Hepatocyte (in vitro differentiated cells): ENCODE measurements around the gene GALNT15.

Experiments
- CTCF ChIP-seq: fragments of 200-600 bp; sonication (generic); IDR thresholded peaks from 2 replicates; pipeline ENCODE4 v1.5.1; 2016; ENCODE audit warnings: antibody characterized with exemption, mild to moderate bottlenecking; ENCODE audit not compliant: poor library complexity
- EZH2 ChIP-seq: fragments of 200-600 bp; sonication (generic); IDR thresholded peaks from 2 replicates; pipeline ENCODE4 v1.6.1; 2016; ENCODE audit warnings: antibody characterized with exemption, mild to moderate bottlenecking, borderline replicate concordance
- EZH2phosphoT487 ChIP-seq: fragments of 200-600 bp; sonication (generic); IDR thresholded peaks from one replicate; pipeline ENCODE4 v1.6.1; 2018; ENCODE audit warnings: antibody characterized with exemption, mild to moderate bottlenecking, low read depth, moderate library complexity; ENCODE audit not compliant: unreplicated experiment, severe bottlenecking

- TF ChIP-seq EZH2 (no peak), CTCF (no peak), EZH2phosphoT487 (no peak)
Measured at GRCh38 chr3:16127249-16127648, 47.2 kb upstream of the GALNT15 start.
